ENCODE measurements around the gene HSPG2.
"Not testable (repeated sequence)": the region's sequence is repeated elsewhere in the genome, so short reads cannot be mapped to it uniquely, and the experiment has no call there.

HSPG2 gene

GRCh38 chr1:21826694-21827093, 110.4 kb downstream of the HSPG2 start:
- not testable (repeated sequence) for H2BK120ac ChIP-seq (ENCODE audit: low read depth, low read length); H3K4ac ChIP-seq (ENCODE audit: low read depth, low read length); H3K23ac ChIP-seq (ENCODE audit: low read length); H4K5ac ChIP-seq (ENCODE audit: low read length); H3K27me3 ChIP-seq (ENCODE audit: insufficient read depth, low read length, poor library complexity); DNase-seq; H3K36me3 ChIP-seq (ENCODE audit: control insufficient read depth, insufficient read depth, low read length); H3K4me3 ChIP-seq (ENCODE audit: low read length); H3K9ac ChIP-seq (ENCODE audit: low read length); H3K27ac ChIP-seq (ENCODE audit: low read depth, low read length); H3K56ac ChIP-seq (ENCODE audit: low read length); H3K79me1 ChIP-seq (ENCODE audit: low read length); H3K18ac ChIP-seq (ENCODE audit: low read length); H3K79me2 ChIP-seq (ENCODE audit: control insufficient read depth, insufficient read depth, low read length); H3K4me1 ChIP-seq (ENCODE audit: control insufficient read depth, low read depth, low read length); H2BK5ac ChIP-seq (ENCODE audit: low read length); H2AK5ac ChIP-seq (ENCODE audit: low read length); H4K8ac ChIP-seq (ENCODE audit: low read depth, low read length); H2BK15ac ChIP-seq (replicated peaks; ENCODE audit: low read depth); H3K4me2 ChIP-seq (ENCODE audit: low read length)
- no CpG with 5 or more reads among the region's 10 CpGs for WGBS (ENCODE audit: extremely low coverage, insufficient coverage, low lambda C conversion rate)

- Histone ChIP-seq H2AK5ac (ENCODE audit: low read length) (no peak overlapping the region), H3K79me1 (ENCODE audit: low read length) (no peaks in the 10 kb centered on the region), H3K4me3 (ENCODE audit: low read length) (no peak overlapping the region), H3K36me3 (ENCODE audit: control insufficient read depth, insufficient read depth, low read length) (peaks cover 5% of the 10 kb centered on the region), H2BK120ac (ENCODE audit: low read depth, low read length) (no peak overlapping the region), H4K5ac (ENCODE audit: low read length) (no peak overlapping the region), H4K8ac (ENCODE audit: low read depth, low read length) (no peak overlapping the region), H3K4me1 (ENCODE audit: control insufficient read depth, low read depth, low read length) (no peaks in the 10 kb centered on the region), H3K4me2 (ENCODE audit: low read length) (no peak overlapping the region), H3K4ac (ENCODE audit: low read depth, low read length) (no peak overlapping the region), H3K56ac (ENCODE audit: low read length) (no peak overlapping the region), H2BK5ac (ENCODE audit: low read length) (no peak overlapping the region), H3K79me2 (ENCODE audit: control insufficient read depth, insufficient read depth, low read length) (no peaks in the 10 kb centered on the region), H3K27me3 (ENCODE audit: insufficient read depth, low read length, poor library complexity) (no peaks in the 10 kb centered on the region), H3K18ac (ENCODE audit: low read length) (no peak overlapping the region), H3K23ac (ENCODE audit: low read length) (no peak overlapping the region), H3K27ac (ENCODE audit: low read depth, low read length) (no peak overlapping the region), H3K9ac (ENCODE audit: low read length) (no peak overlapping the region), H2BK15ac (replicated peaks; ENCODE audit: low read depth) (no peak overlapping the region)
- no peak for DNase-seq
- no CpG with 5 or more reads among the region's 7 CpGs for WGBS (ENCODE audit: extremely low coverage, insufficient coverage, low lambda C conversion rate)
Observed at GRCh38 chr1:21825393-21825792, 111.7 kb downstream of the HSPG2 start.

DNA sequence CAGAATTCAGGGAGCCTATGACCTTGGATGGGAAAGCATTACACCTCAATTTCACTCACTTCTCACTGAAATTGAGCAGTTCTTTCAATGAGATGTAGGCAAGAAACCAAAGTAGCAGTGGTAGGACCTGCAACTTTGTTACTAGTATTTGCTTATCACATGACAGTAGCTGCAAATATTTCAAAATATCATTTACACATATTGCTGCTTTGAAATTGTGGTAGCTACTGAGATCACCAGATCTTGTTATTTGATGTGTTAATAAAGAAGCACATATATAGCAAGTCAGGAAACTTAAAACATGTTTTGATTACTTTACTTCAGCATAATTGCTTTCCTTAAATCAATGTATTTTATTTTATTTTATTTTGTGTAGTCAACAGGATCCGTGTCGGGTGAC, 112.2 kb downstream of the HSPG2 start:
- Histone ChIP-seq H3K4me1 (ENCODE audit: control insufficient read depth, low read depth, low read length) (no peaks in the 10 kb centered on the region), H3K18ac (ENCODE audit: low read length) (no peak overlapping the region), H2BK120ac (ENCODE audit: low read depth, low read length) (no peak overlapping the region), H3K79me1 (ENCODE audit: low read length) (no peaks in the 10 kb centered on the region), H3K36me3 (ENCODE audit: control insufficient read depth, insufficient read depth, low read length) (peaks cover 5% of the 10 kb centered on the region), H3K27me3 (ENCODE audit: insufficient read depth, low read length, poor library complexity) (no peaks in the 10 kb centered on the region), H3K79me2 (ENCODE audit: control insufficient read depth, insufficient read depth, low read length) (no peaks in the 10 kb centered on the region), H3K4ac (ENCODE audit: low read depth, low read length) (no peak overlapping the region), H3K23ac (ENCODE audit: low read length) (no peak overlapping the region), H2BK5ac (ENCODE audit: low read length) (no peak overlapping the region), H3K9ac (ENCODE audit: low read length) (no peak overlapping the region), H3K4me2 (ENCODE audit: low read length) (no peak overlapping the region), H4K8ac (ENCODE audit: low read depth, low read length) (no peak overlapping the region), H3K4me3 (ENCODE audit: low read length) (no peak overlapping the region), H2AK5ac (ENCODE audit: low read length) (no peak overlapping the region), H4K5ac (ENCODE audit: low read length) (no peak overlapping the region), H2BK15ac (replicated peaks; ENCODE audit: low read depth) (no peak overlapping the region), H3K27ac (ENCODE audit: low read depth, low read length) (no peak overlapping the region), H3K56ac (ENCODE audit: low read length) (no peak overlapping the region)
- DNase-seq: no peak
- WGBS (ENCODE audit: extremely low coverage, insufficient coverage, low lambda C conversion rate): no CpG with 5 or more reads among the region's 2 CpGs

- Histone ChIP-seq H3K36me3 (ENCODE audit: control insufficient read depth, insufficient read depth, low read length) (peaks cover 5% of the 10 kb centered on the region), H3K79me2 (ENCODE audit: control insufficient read depth, insufficient read depth, low read length) (no peaks in the 10 kb centered on the region), H2BK5ac (ENCODE audit: low read length) (no peak overlapping the region), H3K4me3 (ENCODE audit: low read length) (no peak overlapping the region), H3K27me3 (ENCODE audit: insufficient read depth, low read length, poor library complexity) (no peaks in the 10 kb centered on the region), H4K8ac (ENCODE audit: low read depth, low read length) (no peak overlapping the region), H2BK15ac (replicated peaks; ENCODE audit: low read depth) (no peak overlapping the region), H3K18ac (ENCODE audit: low read length) (no peak overlapping the region), H3K27ac (ENCODE audit: low read depth, low read length) (no peak overlapping the region), H3K4me1 (ENCODE audit: control insufficient read depth, low read depth, low read length) (no peaks in the 10 kb centered on the region), H2AK5ac (ENCODE audit: low read length) (no peak overlapping the region), H3K79me1 (ENCODE audit: low read length) (no peaks in the 10 kb centered on the region), H3K56ac (ENCODE audit: low read length) (no peak overlapping the region), H2BK120ac (ENCODE audit: low read depth, low read length) (no peak overlapping the region), H3K4me2 (ENCODE audit: low read length) (no peak overlapping the region), H3K4ac (ENCODE audit: low read depth, low read length) (no peak overlapping the region), H3K23ac (ENCODE audit: low read length) (no peak overlapping the region), H4K5ac (ENCODE audit: low read length) (no peak overlapping the region), H3K9ac (ENCODE audit: low read length) (no peak overlapping the region)
- DNase-seq: no peak
- no CpG with 5 or more reads among the region's 22 CpGs for WGBS (ENCODE audit: extremely low coverage, insufficient coverage, low lambda C conversion rate)
Observed at GRCh38 chr1:21823980-21824702, 113.0 kb downstream of the HSPG2 start.

GRCh38 chr1:21823206-21823979, 113.7 kb downstream of the HSPG2 start:
- no peak overlapping the region for H2BK120ac ChIP-seq (ENCODE audit: low read depth, low read length)
- H3K4me3 ChIP-seq (ENCODE audit: low read length): no peak overlapping the region
- no peak overlapping the region for H3K27ac ChIP-seq (ENCODE audit: low read depth, low read length)
- H4K8ac ChIP-seq (ENCODE audit: low read depth, low read length): no peak overlapping the region
- no peak overlapping the region for H4K5ac ChIP-seq (ENCODE audit: low read length)
- H3K18ac ChIP-seq (ENCODE audit: low read length): no peak overlapping the region
- no peak overlapping the region for H2AK5ac ChIP-seq (ENCODE audit: low read length)
- H3K79me1 ChIP-seq (ENCODE audit: low read length): no peaks in the 10 kb centered on the region
- no peak overlapping the region for H3K4ac ChIP-seq (ENCODE audit: low read depth, low read length)
- no peak overlapping the region for H3K23ac ChIP-seq (ENCODE audit: low read length)
- no peak overlapping the region for H3K56ac ChIP-seq (ENCODE audit: low read length)
- H3K4me2 ChIP-seq (ENCODE audit: low read length): no peak overlapping the region
- H3K4me1 ChIP-seq (ENCODE audit: control insufficient read depth, low read depth, low read length): no peaks in the 10 kb centered on the region
- no peaks in the 10 kb centered on the region for H3K79me2 ChIP-seq (ENCODE audit: control insufficient read depth, insufficient read depth, low read length)
- H3K9ac ChIP-seq (ENCODE audit: low read length): no peak overlapping the region
- WGBS (ENCODE audit: extremely low coverage, insufficient coverage, low lambda C conversion rate): no CpG with 5 or more reads among the region's 44 CpGs
- DNase-seq: no peak
- H2BK15ac ChIP-seq (replicated peaks; ENCODE audit: low read depth): no peak overlapping the region
- no peak overlapping the region for H2BK5ac ChIP-seq (ENCODE audit: low read length)
- H3K27me3 ChIP-seq (ENCODE audit: insufficient read depth, low read length, poor library complexity): no peaks in the 10 kb centered on the region
- peaks cover 5% of the 10 kb centered on the region for H3K36me3 ChIP-seq (ENCODE audit: control insufficient read depth, insufficient read depth, low read length)
